Omental fat pad (tissue), 4 donors: ENCODE data around the gene ASCC2. TPM values are rescaled to one million over a fixed set of nuclear protein-coding genes. Genes with fewer than 3 reads are reported as not detected.

ENCODE experiments used
- ATAC-seq: fragments of 150-250 bp; one replicate; pipeline ENCODE4 v1.9.1; 2016; ENCODE audit warnings: mild to moderate bottlenecking, moderate library complexity; ENCODE audit not compliant: low FRiP score
- DNase-seq: peaks from one replicate; pipeline ENCODE4 v3.0.0-alpha.2; 2019; ENCODE audit warnings: low spot score
- total RNA-seq, 4 donors: library from RNA; depleted of rRNA; stranded (reverse); fragments of >200 nt; gene quantifications; one replicate each; pipeline ENCODE4 v1.1.0, GENCODE V29; 2016
- TF ChIP-seq, protein P1 (sequence below), 3 donors: fragments of 450-650 bp; IDR thresholded peaks; one replicate each; pipeline ENCODE4 v1.5.1; 2016 to 2017; ENCODE audit warnings: antibody characterized with exemption in 3 of 3, mild to moderate bottlenecking in 3 of 3, moderate library complexity in 2 of 3

ASCC2 gene
- total RNA-seq, 4 donors from 2014 or later = 35.4 to 65.2 (median 51.8) TPM

DNA sequence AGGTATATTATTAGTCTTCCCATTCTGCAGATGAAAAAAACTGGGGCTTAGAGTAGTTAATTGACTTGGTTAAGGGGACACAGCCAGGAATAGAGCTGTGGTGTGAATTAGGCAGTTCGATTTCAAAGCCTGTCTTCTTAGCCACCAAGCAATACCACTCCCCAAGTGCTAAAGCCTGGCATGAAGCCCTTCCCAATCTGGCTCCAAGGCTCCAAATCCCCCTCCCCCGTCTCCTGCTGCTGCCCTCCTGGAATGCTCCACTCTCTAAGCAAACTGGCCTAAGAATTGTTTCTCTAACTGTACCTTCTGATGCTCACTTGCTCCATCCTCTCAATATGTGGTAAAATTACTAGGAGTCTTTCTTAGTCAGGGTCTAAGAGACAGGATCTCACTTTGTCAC, 18.6 kb downstream of the ASCC2 start:
- DNase-seq (no peak), ATAC-seq (no peak)
- TF ChIP-seq, protein P1, sequence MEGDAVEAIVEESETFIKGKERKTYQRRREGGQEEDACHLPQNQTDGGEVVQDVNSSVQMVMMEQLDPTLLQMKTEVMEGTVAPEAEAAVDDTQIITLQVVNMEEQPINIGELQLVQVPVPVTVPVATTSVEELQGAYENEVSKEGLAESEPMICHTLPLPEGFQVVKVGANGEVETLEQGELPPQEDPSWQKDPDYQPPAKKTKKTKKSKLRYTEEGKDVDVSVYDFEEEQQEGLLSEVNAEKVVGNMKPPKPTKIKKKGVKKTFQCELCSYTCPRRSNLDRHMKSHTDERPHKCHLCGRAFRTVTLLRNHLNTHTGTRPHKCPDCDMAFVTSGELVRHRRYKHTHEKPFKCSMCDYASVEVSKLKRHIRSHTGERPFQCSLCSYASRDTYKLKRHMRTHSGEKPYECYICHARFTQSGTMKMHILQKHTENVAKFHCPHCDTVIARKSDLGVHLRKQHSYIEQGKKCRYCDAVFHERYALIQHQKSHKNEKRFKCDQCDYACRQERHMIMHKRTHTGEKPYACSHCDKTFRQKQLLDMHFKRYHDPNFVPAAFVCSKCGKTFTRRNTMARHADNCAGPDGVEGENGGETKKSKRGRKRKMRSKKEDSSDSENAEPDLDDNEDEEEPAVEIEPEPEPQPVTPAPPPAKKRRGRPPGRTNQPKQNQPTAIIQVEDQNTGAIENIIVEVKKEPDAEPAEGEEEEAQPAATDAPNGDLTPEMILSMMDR (IDR thresholded peaks at IDR 0.05) = no peak

DNA sequence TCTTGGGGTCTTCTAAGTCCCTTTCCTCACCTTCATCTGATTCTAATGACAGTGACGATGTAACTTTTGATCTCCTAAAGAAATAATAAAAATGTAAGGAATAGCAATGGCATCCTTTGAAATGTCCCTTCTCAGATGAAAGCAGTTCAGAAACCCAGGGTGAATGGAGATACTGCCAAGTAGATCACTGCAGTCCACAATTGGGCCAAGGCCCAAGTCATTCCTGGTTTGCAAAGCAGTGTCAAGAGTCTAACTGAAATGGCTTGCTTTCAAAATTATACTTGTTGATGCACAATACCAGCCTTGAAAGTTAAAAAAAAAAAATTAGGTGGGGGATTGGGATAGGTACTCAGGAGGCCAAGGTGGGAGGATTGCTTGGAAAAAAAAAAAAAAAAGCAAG, 20.4 kb downstream of the ASCC2 start:
- TF ChIP-seq, protein P1 (IDR thresholded peaks at IDR 0.05) = no peak
- ATAC-seq = no peak
- DNase-seq = no peak

DNA sequence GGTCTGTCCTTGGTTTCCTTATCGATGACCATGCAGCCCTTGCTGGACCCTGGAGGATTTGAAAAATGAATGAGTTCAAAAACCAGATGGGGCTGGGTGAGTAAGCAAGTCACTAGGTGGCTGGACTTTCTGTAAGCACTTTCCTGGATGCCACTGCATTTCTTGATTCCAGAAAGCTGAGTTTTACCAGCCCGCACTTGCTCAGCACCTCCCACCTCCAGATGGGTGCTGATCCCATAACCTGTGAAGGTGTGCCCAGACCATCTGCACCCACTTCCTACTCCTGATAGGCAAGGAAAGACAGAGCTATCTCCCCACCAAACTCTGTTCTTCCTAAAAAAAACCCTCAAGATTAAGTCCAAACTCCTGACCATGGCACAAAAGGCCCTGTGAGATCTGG, 21.1 kb downstream of the ASCC2 start:
- ATAC-seq = no peak
- TF ChIP-seq, protein P1 (IDR thresholded peaks at IDR 0.05) = no peak
- no peak for DNase-seq

DNA sequence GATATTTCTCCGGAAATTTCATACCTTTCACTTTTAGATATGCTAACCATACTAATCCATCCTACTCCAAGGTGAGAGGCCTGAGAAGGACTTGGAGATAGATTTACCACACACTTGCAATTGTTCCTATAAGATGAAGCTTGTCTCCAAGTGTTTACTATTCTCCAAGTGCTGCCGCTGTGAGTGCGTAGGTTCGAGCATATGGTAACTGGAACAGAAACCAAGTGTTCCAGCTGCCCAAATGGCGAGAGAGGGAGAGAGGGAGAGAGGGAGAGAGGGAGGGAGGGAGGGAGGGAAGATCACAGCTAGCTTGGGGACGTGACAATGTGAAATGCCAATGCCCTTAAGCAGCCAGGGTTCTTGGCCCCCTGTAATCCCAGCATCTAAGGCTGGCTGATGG, 21.5 kb downstream of the ASCC2 start:
- ATAC-seq (no peak), DNase-seq (no peak)
- TF ChIP-seq, protein P1 (IDR thresholded peaks at IDR 0.05) = no peak

DNA sequence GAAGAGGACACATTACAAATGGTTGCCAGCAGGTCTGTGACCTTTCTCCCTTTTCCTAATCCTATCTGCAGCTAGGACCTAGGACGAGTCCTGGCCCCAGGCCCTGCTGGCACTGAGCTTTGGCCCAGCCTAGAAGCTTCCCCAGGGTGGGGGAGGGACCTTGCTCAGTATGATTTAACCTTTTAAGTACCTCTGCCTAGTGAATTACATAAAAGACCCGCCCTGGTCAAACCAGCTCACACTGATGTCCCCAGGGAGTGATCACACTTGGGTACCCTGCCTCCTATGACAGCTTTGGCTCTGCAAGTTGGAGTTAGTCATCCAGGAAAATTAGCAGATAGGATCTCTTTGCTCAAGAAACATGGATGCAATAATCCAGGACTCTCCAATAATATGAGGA, 21.9 kb downstream of the ASCC2 start:
- no peak for DNase-seq
- TF ChIP-seq, protein P1 (IDR thresholded peaks at IDR 0.05) = no peak
- peak; percentile 42 for ATAC-seq

DNA sequence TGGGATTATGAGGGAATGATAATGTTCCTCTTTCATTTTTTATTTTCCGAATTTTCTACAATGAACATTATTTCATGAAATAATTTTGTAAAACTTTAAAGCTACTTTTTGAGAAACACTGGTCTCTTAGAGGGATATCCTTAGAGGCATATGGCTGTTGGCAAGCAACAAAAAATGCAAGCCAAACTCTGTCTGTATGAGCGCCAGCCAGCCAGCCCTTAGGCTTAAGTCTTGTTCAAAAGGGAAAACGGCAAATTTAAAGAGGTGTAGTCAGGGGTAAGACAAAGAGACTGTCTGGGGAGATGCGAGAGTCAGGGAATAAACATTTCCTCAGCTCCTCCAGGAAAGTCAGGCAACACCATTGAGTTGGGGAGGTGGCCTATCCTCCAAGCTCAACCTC, 22.5 kb downstream of the ASCC2 start:
- TF ChIP-seq, protein P1 (IDR thresholded peaks at IDR 0.05) = no peak
- ATAC-seq = peak; percentile 16
- DNase-seq = no peak

DNA sequence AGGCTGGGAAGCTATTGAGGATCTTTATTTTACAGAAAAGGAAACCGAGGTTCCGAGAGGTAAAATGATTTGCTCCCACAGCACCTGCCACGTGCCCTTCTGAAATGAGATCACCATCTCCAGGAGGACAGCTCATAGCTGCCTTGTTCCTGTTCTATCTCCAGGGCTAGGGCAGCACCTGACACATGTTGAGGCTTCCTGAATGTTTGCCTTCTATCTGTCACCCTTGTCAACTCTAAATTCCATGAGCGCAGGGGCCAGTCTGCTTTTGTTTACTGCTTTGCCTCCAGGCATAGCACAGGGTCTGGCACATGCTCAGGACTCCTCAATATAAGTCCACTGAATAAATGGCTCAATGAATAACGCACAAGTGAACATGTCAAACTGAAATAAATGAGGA, 24.1 kb downstream of the ASCC2 start:
- ATAC-seq (no peak), DNase-seq (no peak)
- TF ChIP-seq, protein P1 (IDR thresholded peaks at IDR 0.05) = no peak
